IMR-90 (cell line): Measurements from ENCODE around the gene GTF3C1. TPM values are rescaled to one million over a fixed set of nuclear protein-coding genes. Genes with fewer than 3 reads are reported as not detected.

Source experiments
- ATAC-seq: fragments of 200-7000 bp; cut with Tn5 transposase; 2 replicates; pipeline ENCODE4 v1.9.1; 2020; ENCODE audit warnings: low read depth, mild to moderate bottlenecking, moderate library complexity
- BruUV-seq: library from RNA; stranded (reverse); fragments of 400-500 nt; replicated peaks from 2 replicates; lab custom pipeline; 2021; lab: Mats Ljungman, UMichigan
- CTCF ChIA-PET: fragments of 300-600 bp; formaldehyde crosslinking; extraction: SDS; loops from one replicate; lab custom pipeline; 2021; ENCODE audit warnings: antibody characterized with exemption; lab: Yijun Ruan, JAX
- POLR2A ChIA-PET: fragments of 300-600 bp; sonication (Branson Sonifier 250); formaldehyde crosslinking; loops from one replicate; lab custom pipeline; 2022; ENCODE audit warnings: antibody characterized with exemption; ENCODE audit not compliant: unreplicated experiment; lab: Charles Lee
- DNase-seq: peaks from one replicate; pipeline ENCODE4 v3.0.0; 2013
- H2AFZ ChIP-seq: replicated peaks from 2 replicates; pipeline ENCODE3; 2013; ENCODE audit warnings: low read length, mild to moderate bottlenecking; ENCODE audit not compliant: poor library complexity
- H2AK5ac ChIP-seq: 2 replicates; pipeline ENCODE4 v1.6.1; 2013; ENCODE audit warnings: low read depth, low read length, inconsistent platforms
- H2AK9ac ChIP-seq: replicated peaks from 2 replicates; pipeline ENCODE3; 2013; ENCODE audit warnings: mild to moderate bottlenecking, low read depth, low read length, moderate library complexity; ENCODE audit not compliant: poor library complexity
- H2BK120ac ChIP-seq: 2 replicates; pipeline ENCODE4 v1.6.1; 2013; ENCODE audit warnings: low read depth, low read length, inconsistent platforms
- H2BK15ac ChIP-seq: 3 replicates; pipeline ENCODE4 v1.6.1; 2013; ENCODE audit warnings: low read depth, low read length, inconsistent platforms
- H2BK20ac ChIP-seq: 2 replicates; pipeline ENCODE4 v1.6.1; 2013; ENCODE audit warnings: low read depth, mild to moderate bottlenecking, inconsistent platforms, low read length, moderate library complexity
- H2BK5ac ChIP-seq: 2 replicates; pipeline ENCODE4 v1.6.1; 2013; ENCODE audit warnings: mild to moderate bottlenecking, low read depth, low read length, inconsistent platforms; ENCODE audit not compliant: poor library complexity, severe bottlenecking
- H3K14ac ChIP-seq: replicated peaks from 2 replicates; pipeline ENCODE4 v1.6.1; 2013; ENCODE audit warnings: low read depth, low read length, inconsistent platforms
- H3K18ac ChIP-seq: 2 replicates; pipeline ENCODE4 v1.6.1; 2013; ENCODE audit warnings: low read depth, low read length, control low read depth
- H3K23ac ChIP-seq: 2 replicates; pipeline ENCODE4 v1.6.1; 2013; ENCODE audit warnings: low read depth, low read length, inconsistent platforms
- H3K27ac ChIP-seq: 2 replicates; pipeline ENCODE4 v1.5.1; 2013; ENCODE audit warnings: mild to moderate bottlenecking, control low read depth, low read length; ENCODE audit not compliant: insufficient read depth
- H3K27me3 ChIP-seq: 2 replicates; pipeline ENCODE4 v1.6.1; 2013; ENCODE audit warnings: low read length; ENCODE audit not compliant: control insufficient read depth, insufficient read depth
- H3K36me3 ChIP-seq: 2 replicates; pipeline ENCODE4 v1.6.1; 2013; ENCODE audit warnings: low read length, mixed read lengths; ENCODE audit not compliant: control insufficient read depth, insufficient read depth
- H3K4ac ChIP-seq: 2 replicates; pipeline ENCODE4 v1.6.1; 2013; ENCODE audit warnings: low read depth, low read length, inconsistent platforms
- H3K4me1 ChIP-seq: 2 replicates; pipeline ENCODE4 v1.6.1; 2013; ENCODE audit warnings: low read length, mixed read lengths; ENCODE audit not compliant: control insufficient read depth, insufficient read depth
- H3K4me2 ChIP-seq: 2 replicates; pipeline ENCODE4 v1.6.1; 2013; ENCODE audit warnings: low read depth, mild to moderate bottlenecking, control low read depth, low read length, moderate library complexity
- H3K4me3 ChIP-seq: 2 replicates; pipeline ENCODE4 v1.5.1; 2013; ENCODE audit warnings: low read depth, mild to moderate bottlenecking, control low read depth, low read length, moderate library complexity; ENCODE audit not compliant: insufficient read depth
- H3K56ac ChIP-seq: 2 replicates; pipeline ENCODE4 v1.6.1; 2013; ENCODE audit warnings: low read length, inconsistent platforms; ENCODE audit not compliant: insufficient read depth; ENCODE audit errors: extremely low read depth
- H3K79me1 ChIP-seq, 2 experiments: 2 replicates each; pipeline ENCODE4 v1.6.1; 2013; ENCODE audit warnings: low read length in 2 of 2, inconsistent platforms in 1 of 2, low read depth in 1 of 2
- H3K9ac ChIP-seq: 2 replicates; pipeline ENCODE4 v1.6.1; 2013; ENCODE audit warnings: low read depth, low read length, control low read depth
- H3K9me1 ChIP-seq: 2 replicates; pipeline ENCODE4 v1.6.1; 2013; ENCODE audit warnings: low read length, inconsistent platforms; ENCODE audit not compliant: insufficient read depth
- H3K9me3 ChIP-seq: 2 replicates; pipeline ENCODE4 v1.6.1; 2013; ENCODE audit warnings: low read length; ENCODE audit not compliant: control insufficient read depth, insufficient read depth
- H4K20me1 ChIP-seq: 2 replicates; pipeline ENCODE4 v1.6.1; 2013; ENCODE audit warnings: low read length, inconsistent platforms; ENCODE audit not compliant: insufficient read depth
- H4K5ac ChIP-seq: 2 replicates; pipeline ENCODE4 v1.6.1; 2013; ENCODE audit warnings: mild to moderate bottlenecking, low read depth, low read length, control low read depth
- H4K8ac ChIP-seq, 2 experiments: 2 replicates each; pipeline ENCODE4 v1.6.1; 2013; ENCODE audit warnings: low read depth in 2 of 2, low read length in 2 of 2, control low read depth in 1 of 2, inconsistent platforms in 1 of 2
- H4K91ac ChIP-seq: 2 replicates; pipeline ENCODE4 v1.6.1; 2013; ENCODE audit warnings: low read depth, low read length, inconsistent platforms; ENCODE audit not compliant: insufficient read depth
- CEBPB ChIP-seq: IDR thresholded peaks from 2 replicates; pipeline ENCODE4 v1.6.1; 2012; ENCODE audit warnings: low read depth, low read length, improper control_type of control experiment
- CHD1 ChIP-seq: IDR thresholded peaks from 2 replicates; pipeline ENCODE4 v1.6.1; 2012; ENCODE audit warnings: low read depth, low read length, improper control_type of control experiment
- FOS ChIP-seq: fragments of 150-350 bp; IDR thresholded peaks from 2 replicates; pipeline ENCODE4 v1.6.1; 2016; ENCODE audit warnings: low read depth, low read length
- MAZ ChIP-seq: IDR thresholded peaks from 2 replicates; pipeline ENCODE4 v1.6.1; 2012; ENCODE audit warnings: low read depth, mild to moderate bottlenecking, low read length, improper control_type of control experiment, moderate library complexity, borderline replicate concordance
- NFE2L2 ChIP-seq: fragments of 150-350 bp; IDR thresholded peaks from 2 replicates; pipeline ENCODE4 v1.6.1; 2016; ENCODE audit warnings: low read depth, mild to moderate bottlenecking, low read length
- RAD21 ChIP-seq: IDR thresholded peaks from 2 replicates; pipeline ENCODE4 v1.6.1; 2012; ENCODE audit warnings: low read length, improper control_type of control experiment
- SMC3 ChIP-seq: fragments of 150-350 bp; IDR thresholded peaks from 2 replicates; pipeline ENCODE4 v1.6.1; 2016; ENCODE audit warnings: low read depth, mild to moderate bottlenecking, antibody characterized with exemption, low read length, moderate library complexity
- WGBS, 2 experiments: methylation state at CpG; one replicate each; pipeline versions ENCODE4 v1.1.5 to v1.1.7; 2013; ENCODE audit warnings: missing lambda C conversion rate in 2 of 2; ENCODE audit not compliant: insufficient read length in 1 of 2; ENCODE audit errors: extremely low coverage in 2 of 2; 5-methylcytosine and 5-hydroxymethylcytosine counted together
- dilution Hi-C: fragments of 300-500 bp; cut with HindIII; formaldehyde crosslinking; loops from one replicate; pipeline ENCODE4 v1.14.3; 2018; ENCODE audit warnings: low sequenced_read_pairs; ENCODE audit not compliant: unreplicated experiment
- in situ Hi-C: fragments of 300-500 bp; cut with MboI; formaldehyde crosslinking; loops from 3 replicates; pipeline ENCODE4 v1.14.3; 2019; ENCODE audit warnings: low sequenced_read_pairs, inconsistent platforms, mixed read lengths
- intact Hi-C: fragments of 100-400 bp; cut with micrococcal nuclease; formaldehyde crosslinking; loops from 2 replicates; pipeline ENCODE4 v1.10.0; 2022
- polyA plus RNA-seq, 3 experiments: library from polyadenylated mRNA; depleted of rRNA; stranded (reverse); fragments of >200 nt; gene quantifications; 2 replicates each; pipeline ENCODE4 v1.2.3, GENCODE V29; 2012; ENCODE audit warnings: low replicate concordance in 1 of 3
- total RNA-seq: library from RNA; depleted of rRNA; stranded (reverse); fragments of >200 nt; gene quantifications from 2 replicates; pipeline ENCODE4 v1.2.3, GENCODE V29; 2012
- TF ChIP-seq, protein P1 (sequence below): fragments of 150-350 bp; IDR thresholded peaks from 2 replicates; pipeline ENCODE4 v1.6.1; 2017; ENCODE audit warnings: mild to moderate bottlenecking, antibody characterized with exemption, low read length, low read depth

The GTF3C1 gene
- total and polyA plus RNA-seq, 2 of the 4 experiments (the other 2 are of a cell fraction): 50.8 to 68.1 TPM

DNA sequence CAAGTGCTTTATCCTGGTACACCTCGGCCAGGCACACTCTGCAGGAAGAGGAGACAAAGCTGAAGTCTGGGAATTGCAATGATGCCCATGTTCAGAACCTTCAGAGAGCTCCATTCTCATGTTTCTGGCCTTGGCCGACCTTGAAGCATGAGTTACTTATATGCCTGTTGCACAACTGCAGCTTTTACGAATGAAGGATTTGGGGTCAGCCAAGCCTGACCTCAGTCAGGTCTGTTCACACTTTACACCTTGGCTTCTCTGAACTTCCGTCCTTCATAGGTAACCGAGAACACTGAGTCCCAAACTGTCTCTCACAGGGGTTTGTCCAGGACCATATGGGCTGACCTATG is 66.7 kb downstream of the GTF3C1 start:
- Histone ChIP-seq H3K36me3 (peaks cover 77% of the 10 kb centered on the region), H3K4me2 (no peak overlapping the region), H3K18ac (no peak overlapping the region), H4K91ac (no peak overlapping the region), H3K27ac (no peak overlapping the region), H3K4ac (no peak overlapping the region), H2BK5ac (no peak overlapping the region), H3K14ac (no peak overlapping the region), H3K9me1 (0 out of 2 replicates have a peak, but pooled peaks cover 8% of the 10 kb centered on the region), H2AK5ac (no peak overlapping the region), H2BK15ac (no peak overlapping the region), H3K56ac (no peak overlapping the region), H3K79me1 (peaks cover 0 to 4% of the 10 kb centered on the region in 2 experiments; a peak in 2 of 4 replicates), H4K8ac (no peak overlapping the region), H2BK120ac (no peak overlapping the region), H3K9ac (no peak overlapping the region), H3K23ac (no peak overlapping the region), H3K27me3 (no peaks in the 10 kb centered on the region), H3K4me3 (no peak overlapping the region), H3K9me3 (no peaks in the 10 kb centered on the region), H4K5ac (no peak overlapping the region), H2AK9ac (no peak overlapping the region), H3K4me1 (no peaks in the 10 kb centered on the region), H4K20me1 (no peaks in the 10 kb centered on the region), H2BK20ac (no peak overlapping the region), H2AFZ (no peak overlapping the region)
- intact Hi-C loops (no loop called here), in situ Hi-C loops (no loop called here), dilution Hi-C loops (no loop called here)
- POLR2A ChIA-PET: no interaction called here
- 95% methylated on average over 5 of the region's 5 CpGs; no CpG with 5 or more reads in 1 of the 2 experiments for WGBS, 2 experiments
- DNase-seq (no peak), ATAC-seq (no peak)
- no TSS peak for BruUV-seq
- TF ChIP-seq SMC3: no peak
- TF ChIP-seq, protein P1, sequence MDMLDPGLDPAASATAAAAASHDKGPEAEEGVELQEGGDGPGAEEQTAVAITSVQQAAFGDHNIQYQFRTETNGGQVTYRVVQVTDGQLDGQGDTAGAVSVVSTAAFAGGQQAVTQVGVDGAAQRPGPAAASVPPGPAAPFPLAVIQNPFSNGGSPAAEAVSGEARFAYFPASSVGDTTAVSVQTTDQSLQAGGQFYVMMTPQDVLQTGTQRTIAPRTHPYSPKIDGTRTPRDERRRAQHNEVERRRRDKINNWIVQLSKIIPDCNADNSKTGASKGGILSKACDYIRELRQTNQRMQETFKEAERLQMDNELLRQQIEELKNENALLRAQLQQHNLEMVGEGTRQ: no peak
- no peak for TF ChIP-seq CHD1
- no peak for TF ChIP-seq FOS
- TF ChIP-seq CEBPB: no peak
- no peak for TF ChIP-seq NFE2L2
- no peak for TF ChIP-seq RAD21
- no peak for TF ChIP-seq MAZ
- CTCF ChIA-PET: no interaction called here
